Neuronal stem cell (in vitro differentiated cells): Measurements from ENCODE around the gene CFAP99.
A peak's percentile ranks its signal among the peaks of the same experiment; 100 is the strongest.

Experiments used
- DNase-seq: peaks from one replicate; pipeline ENCODE4 v3.0.0-alpha.2; 2013; ENCODE audit warnings: low spot score
- H2AFZ ChIP-seq: one replicate; pipeline ENCODE4 v1.6.1; 2013; ENCODE audit warnings: mild to moderate bottlenecking, low read length, inconsistent platforms
- H2AK5ac ChIP-seq: 2 replicates; pipeline ENCODE4 v1.6.1; 2013; ENCODE audit warnings: low read depth, mild to moderate bottlenecking, inconsistent platforms, low read length, moderate library complexity, mixed read lengths
- H2BK120ac ChIP-seq: 2 replicates; pipeline ENCODE4 v1.6.1; 2013; ENCODE audit warnings: low read depth, mild to moderate bottlenecking, inconsistent platforms, low read length, moderate library complexity, mixed read lengths
- H2BK12ac ChIP-seq: one replicate; pipeline ENCODE4 v1.6.1; 2013; ENCODE audit warnings: low read length, inconsistent platforms
- H2BK15ac ChIP-seq: 2 replicates; pipeline ENCODE4 v1.6.1; 2013; ENCODE audit warnings: mild to moderate bottlenecking, low read length, inconsistent platforms, mixed read lengths
- H2BK5ac ChIP-seq: one replicate; pipeline ENCODE4 v1.6.1; 2013; ENCODE audit warnings: inconsistent platforms, mild to moderate bottlenecking, low read length, moderate library complexity
- H3K14ac ChIP-seq: one replicate; pipeline ENCODE4 v1.6.1; 2013; ENCODE audit warnings: low read length, inconsistent platforms
- H3K18ac ChIP-seq: 2 replicates; pipeline ENCODE4 v1.6.1; 2013; ENCODE audit warnings: low read length, inconsistent platforms
- H3K23ac ChIP-seq: 2 replicates; pipeline ENCODE4 v1.6.1; 2013; ENCODE audit warnings: low read depth, mild to moderate bottlenecking, mixed read lengths, low read length, inconsistent platforms; ENCODE audit not compliant: poor library complexity
- H3K27ac ChIP-seq: replicated peaks from 3 replicates; pipeline ENCODE4 v1.5.1; 2013; ENCODE audit warnings: low read length, inconsistent platforms
- H3K27me3 ChIP-seq, 3 experiments: 2 replicates each; pipeline ENCODE4 v1.6.1; 2013; ENCODE audit warnings: low read length in 3 of 3, mild to moderate bottlenecking in 2 of 3, inconsistent platforms in 1 of 3, low read depth in 1 of 3, mixed read lengths in 1 of 3, moderate library complexity in 1 of 3; ENCODE audit not compliant: control insufficient read depth in 3 of 3, insufficient read depth in 3 of 3
- H3K36me3 ChIP-seq, 2 donors: replicated peaks in 1 of 2; 2 replicates each; pipeline ENCODE4 v1.6.1; 2013; ENCODE audit warnings: low read length in 2 of 2; ENCODE audit not compliant: control insufficient read depth in 2 of 2, insufficient read depth in 2 of 2
- H3K4ac ChIP-seq: 2 replicates; pipeline ENCODE4 v1.6.1; 2013; ENCODE audit warnings: inconsistent platforms, mild to moderate bottlenecking, low read length, moderate library complexity
- H3K4me1 ChIP-seq, 2 donors: 1 replicate in 1 of 2; 2 replicates in 1 of 2; pipeline ENCODE4 v1.6.1; 2013; ENCODE audit warnings: low read length in 2 of 2, low read depth in 1 of 2; ENCODE audit not compliant: control insufficient read depth in 2 of 2, insufficient read depth in 1 of 2
- H3K4me2 ChIP-seq: one replicate; pipeline ENCODE4 v1.6.1; 2013; ENCODE audit warnings: mild to moderate bottlenecking, low read length, inconsistent platforms; ENCODE audit not compliant: insufficient read depth, poor library complexity, severe bottlenecking
- H3K4me3 ChIP-seq, 2 donors: 2 replicates each; pipeline ENCODE4 v1.5.1; 2013; ENCODE audit warnings: low read length in 2 of 2, mild to moderate bottlenecking in 2 of 2, inconsistent platforms in 1 of 2, moderate library complexity in 1 of 2
- H3K79me1 ChIP-seq: one replicate; pipeline ENCODE4 v1.6.1; 2013; ENCODE audit warnings: low read depth, mild to moderate bottlenecking, inconsistent platforms, low read length, moderate library complexity
- H3K9ac ChIP-seq: one replicate; pipeline ENCODE4 v1.6.1; 2013; ENCODE audit warnings: mild to moderate bottlenecking, low read depth, low read length, inconsistent platforms; ENCODE audit not compliant: poor library complexity
- H3K9me3 ChIP-seq, 2 donors: replicated peaks in 1 of 2; 2 replicates each; pipeline versions ENCODE3 to v1.6.1; 2013; ENCODE audit warnings: low read length in 2 of 2, mild to moderate bottlenecking in 2 of 2, inconsistent platforms in 1 of 2, low read depth in 1 of 2, mixed read lengths in 1 of 2, moderate library complexity in 1 of 2; ENCODE audit not compliant: control insufficient read depth in 2 of 2, insufficient read depth in 1 of 2
- H4K8ac ChIP-seq: one replicate; pipeline ENCODE4 v1.6.1; 2013; ENCODE audit warnings: low read depth, mild to moderate bottlenecking, inconsistent platforms, low read length, moderate library complexity
- H4K91ac ChIP-seq: one replicate; pipeline ENCODE4 v1.6.1; 2013; ENCODE audit warnings: low read length, low read depth, mild to moderate bottlenecking, inconsistent platforms; ENCODE audit not compliant: poor library complexity
- WGBS, 2 donors: extraction: QIAGEN DNeasy Blood & Tissue Kit; methylation state at CpG; one replicate each; pipeline ENCODE4 v1.1.7; 2013; ENCODE audit warnings: missing lambda C conversion rate in 2 of 2, mixed read lengths in 1 of 2; ENCODE audit not compliant: insufficient read length in 2 of 2, insufficient replicate concordance in 1 of 2; ENCODE audit errors: extremely low coverage in 2 of 2; 5-methylcytosine and 5-hydroxymethylcytosine counted together

The CFAP99 gene

DNA sequence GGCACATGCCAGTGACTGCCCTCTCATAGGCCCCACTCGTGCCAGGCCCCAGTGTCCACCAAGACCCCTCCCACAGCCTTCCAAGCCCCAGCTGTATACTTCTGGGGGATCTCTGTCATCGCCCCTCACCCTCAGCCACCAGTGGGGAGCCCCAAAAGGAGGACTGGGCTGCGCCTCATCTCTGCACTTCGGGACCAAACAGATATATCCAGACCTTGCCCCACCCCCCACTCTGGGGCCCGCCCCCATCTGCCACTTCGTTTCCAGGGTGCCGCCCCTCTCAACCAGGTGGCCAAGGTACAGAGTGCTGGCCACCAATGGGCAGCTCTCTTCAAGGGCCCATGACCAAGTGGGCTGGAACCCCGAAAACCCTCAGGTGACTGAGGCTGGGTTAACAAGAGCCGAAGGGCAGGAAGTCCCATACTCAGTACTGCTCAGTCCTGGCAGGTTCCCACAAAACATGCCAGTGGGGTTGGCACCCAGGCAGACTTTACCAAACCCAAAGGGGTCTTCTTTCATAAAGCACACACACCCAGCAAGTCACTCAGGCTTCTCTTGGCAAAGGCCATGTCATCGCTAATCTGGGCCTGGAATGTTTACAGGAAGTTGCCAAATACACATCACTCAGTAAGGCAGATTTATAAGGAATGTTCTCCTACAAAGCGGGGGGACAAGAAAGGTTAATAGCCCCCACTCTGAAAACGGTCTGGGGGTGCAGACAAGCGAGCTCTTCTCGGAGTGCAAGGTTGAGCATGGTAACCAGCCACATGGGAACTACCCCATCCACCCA is 4.7 kb upstream of the CFAP99 start:
- Histone ChIP-seq H3K9ac (no peak overlapping the region), H3K79me1 (no peaks in the 10 kb centered on the region), H3K23ac (no peak overlapping the region), H2BK5ac (no peak overlapping the region), H3K36me3 (no peaks in the 10 kb centered on the region), H2BK15ac (no peak overlapping the region), H3K4me1 (peaks cover 14 to 19% of the 10 kb centered on the region in 2 donors), H3K27ac (no peak overlapping the region), H3K4me3 (no peak overlapping the region), H3K4ac (no peak overlapping the region), H2AK5ac (peak overlapping the region; percentile 27), H3K18ac (peak overlapping the region; percentile 78), H2BK120ac (no peak overlapping the region), H3K4me2 (no peak overlapping the region), H2AFZ (no peak overlapping the region), H3K27me3 (peaks cover 26 to 79% (median 65%) of the 10 kb centered on the region in 3 experiments), H4K8ac (no peak overlapping the region), H2BK12ac (no peak overlapping the region), H3K9me3 (no peaks in the 10 kb centered on the region), H4K91ac (no peak overlapping the region), H3K14ac (no peak overlapping the region)
- no peak for DNase-seq
- no CpG with 5 or more reads among the region's 14 CpGs for WGBS, 2 donors

DNA sequence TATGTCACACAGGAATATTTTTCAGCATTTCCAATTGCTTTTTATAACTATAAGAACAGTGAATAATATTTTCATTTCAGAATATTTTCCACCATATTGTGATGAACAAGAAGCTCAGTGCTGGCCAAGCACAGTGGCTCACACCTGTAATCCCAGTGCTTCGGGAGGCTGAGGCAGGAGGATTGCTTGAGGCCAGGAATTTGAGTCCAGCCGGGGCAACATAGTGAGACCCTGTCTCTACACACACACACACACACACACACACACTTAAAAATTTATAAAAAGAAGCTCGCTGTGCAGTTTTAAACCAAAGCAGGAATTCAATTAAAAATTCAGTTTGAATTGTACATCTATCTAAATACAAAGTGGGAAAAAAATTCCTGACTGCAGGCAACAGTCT is 3.5 kb upstream of the CFAP99 start:
- no peak overlapping the region for H3K4ac ChIP-seq
- no peak for DNase-seq
- H3K18ac ChIP-seq: no peak overlapping the region
- H3K4me1 ChIP-seq: peaks cover 17 to 22% of the 10 kb centered on the region in 2 donors
- no peak overlapping the region for H3K4me2 ChIP-seq
- H4K91ac ChIP-seq: no peak overlapping the region
- no peak overlapping the region for H2BK15ac ChIP-seq
- peaks cover 0 to under 1% of the 10 kb centered on the region in 2 donors for H3K9me3 ChIP-seq
- no peaks in the 10 kb centered on the region for H3K36me3 ChIP-seq
- no peak overlapping the region for H3K4me3 ChIP-seq
- no peak overlapping the region for H3K9ac ChIP-seq
- H3K79me1 ChIP-seq: no peaks in the 10 kb centered on the region
- no peak overlapping the region for H2BK5ac ChIP-seq
- no CpG with 5 or more reads among the region's 3 CpGs for WGBS, 2 donors
- no peak overlapping the region for H4K8ac ChIP-seq
- H3K27ac ChIP-seq: no peak overlapping the region
- H3K27me3 ChIP-seq: peaks cover 26 to 88% (median 77%) of the 10 kb centered on the region in 3 experiments
- no peak overlapping the region for H3K14ac ChIP-seq
- H3K23ac ChIP-seq: no peak overlapping the region
- H2AFZ ChIP-seq: no peak overlapping the region
- no peak overlapping the region for H2BK120ac ChIP-seq
- H2AK5ac ChIP-seq: no peak overlapping the region
- no peak overlapping the region for H2BK12ac ChIP-seq

DNA sequence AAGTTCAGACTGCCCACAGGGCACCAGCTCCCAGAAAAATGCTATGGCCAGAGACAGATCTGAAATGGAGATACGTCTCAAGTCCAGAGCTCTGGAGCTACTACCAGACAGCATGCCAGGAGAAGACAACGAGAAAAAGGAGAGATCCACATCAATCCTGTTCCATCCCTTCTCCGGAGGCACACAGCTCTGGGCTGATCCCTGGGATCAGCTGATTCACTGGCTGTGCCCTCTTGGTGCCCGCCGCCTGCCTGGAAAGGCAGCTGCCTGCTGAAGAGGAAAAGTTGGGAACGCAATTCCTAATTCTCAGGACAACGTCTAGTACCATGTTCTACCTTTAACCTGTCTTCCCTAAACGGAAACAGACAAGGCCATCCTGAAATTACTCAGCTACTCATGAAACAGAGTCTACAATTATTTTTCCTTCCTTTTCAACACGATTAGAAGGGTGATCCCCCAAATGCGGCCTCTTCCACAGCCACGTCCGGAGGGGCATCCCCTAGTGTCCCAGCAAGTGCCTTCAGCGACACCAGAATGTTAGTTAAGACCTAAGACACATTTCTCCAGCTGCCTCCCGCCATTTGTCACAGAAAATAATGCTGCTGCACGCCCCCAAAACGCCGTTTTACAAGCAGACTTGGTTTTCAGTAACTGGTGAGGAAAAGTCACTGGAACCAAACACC is 2.7 kb upstream of the CFAP99 start:
- Histone ChIP-seq H3K79me1 (no peaks in the 10 kb centered on the region), H3K27me3 (peaks cover 26 to 96% (median 85%) of the 10 kb centered on the region in 3 experiments), H3K18ac (peak overlapping the region; percentile 72), H2BK5ac (no peak overlapping the region), H3K4me1 (peaks cover 17 to 22% of the 10 kb centered on the region in 2 donors), H2AK5ac (no peak overlapping the region), H3K9me3 (peaks cover 0 to 2% of the 10 kb centered on the region in 2 donors), H4K91ac (no peak overlapping the region), H3K4me2 (no peak overlapping the region), H3K4me3 (no peak overlapping the region), H2BK12ac (no peak overlapping the region), H3K23ac (peak overlapping the region; percentile 40), H3K9ac (peak overlapping the region; percentile 27), H3K27ac (no peak overlapping the region), H3K36me3 (no peaks in the 10 kb centered on the region), H3K4ac (no peak overlapping the region), H4K8ac (no peak overlapping the region), H3K14ac (no peak overlapping the region), H2AFZ (peak overlapping the region; percentile 90), H2BK120ac (no peak overlapping the region), H2BK15ac (no peak overlapping the region)
- WGBS, 2 donors: no CpG with 5 or more reads among the region's 17 CpGs
- DNase-seq: no peak

DNA sequence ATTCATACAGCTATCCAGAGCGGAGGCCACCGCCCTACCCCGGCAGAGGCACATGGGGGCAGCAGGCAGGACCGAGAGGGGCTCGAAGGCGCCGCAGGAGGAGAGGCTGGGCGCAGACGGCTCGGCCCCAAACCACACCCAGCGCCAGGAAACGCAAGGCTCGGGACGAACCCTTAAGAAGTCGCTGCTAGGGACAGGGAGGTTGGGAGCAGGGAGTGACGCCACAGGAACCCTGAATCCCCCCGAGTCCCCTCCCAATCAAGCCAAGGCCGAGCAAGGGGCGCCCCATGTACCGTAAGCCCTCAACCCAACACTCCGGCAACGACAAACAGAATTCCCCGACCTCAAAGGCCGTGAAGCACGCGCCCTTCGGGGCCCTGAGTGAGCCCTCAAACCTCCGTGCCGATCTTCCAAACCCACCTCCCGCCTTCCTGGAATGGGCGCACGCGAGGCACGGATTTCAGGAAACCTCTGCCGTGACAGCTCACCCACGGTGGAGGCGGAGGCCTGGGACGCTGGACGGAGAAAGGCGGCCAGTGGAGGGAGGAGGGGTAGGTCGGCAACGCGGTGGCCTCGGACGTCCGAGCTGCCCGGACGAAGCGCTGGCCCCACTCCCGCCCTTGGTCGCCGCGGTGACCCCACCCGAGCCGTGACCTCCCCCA is 2.1 kb upstream of the CFAP99 start:
- peak; percentile 45 for DNase-seq
- peaks cover 26 to 91% (median 84%) of the 10 kb centered on the region in 3 experiments for H3K27me3 ChIP-seq
- H3K4ac ChIP-seq: peak overlapping the region; percentile 23
- H4K8ac ChIP-seq: no peak overlapping the region
- H2AFZ ChIP-seq: peak overlapping the region; percentile 90
- peak overlapping the region; percentile 4 for H2BK15ac ChIP-seq
- H3K23ac ChIP-seq: peak overlapping the region; percentile 96
- peaks cover 0 to 2% of the 10 kb centered on the region in 2 donors for H3K9me3 ChIP-seq
- H3K79me1 ChIP-seq: no peaks in the 10 kb centered on the region
- peak overlapping the region; percentile 72 for H3K18ac ChIP-seq
- H3K4me2 ChIP-seq: peak overlapping the region; percentile 58
- no peak overlapping the region for H3K14ac ChIP-seq
- H2BK12ac ChIP-seq: no peak overlapping the region
- WGBS, 2 donors: no CpG with 5 or more reads among the region's 55 CpGs
- H2BK120ac ChIP-seq: no peak overlapping the region
- H3K36me3 ChIP-seq: no peaks in the 10 kb centered on the region
- no peak overlapping the region for H2AK5ac ChIP-seq
- H4K91ac ChIP-seq: no peak overlapping the region
- peaks cover 17 to 22% of the 10 kb centered on the region in 2 donors for H3K4me1 ChIP-seq
- H3K4me3 ChIP-seq: peak overlapping the region; percentile 8 to 28
- peak overlapping the region; percentile 38 for H3K9ac ChIP-seq
- H3K27ac ChIP-seq: no peak overlapping the region
- H2BK5ac ChIP-seq: no peak overlapping the region
